Nephron (organoid): ENCODE measurements around the gene SCN4A.

ENCODE experiments used
- H3K27ac Mint-ChIP-seq, 3 experiments: 2 replicates each; pipeline ENCODE4 v1.8.0; 2020; ENCODE audit warnings: mixed read lengths in 3 of 3, mild to moderate bottlenecking in 2 of 3, moderate library complexity in 1 of 3
- H3K27me3 Mint-ChIP-seq: 2 replicates; pipeline ENCODE4 v1.8.0; 2021; ENCODE audit warnings: low read depth, mild to moderate bottlenecking, moderate library complexity, mixed read lengths
- H3K36me3 Mint-ChIP-seq: 2 replicates; pipeline ENCODE4 v1.8.0; 2020; ENCODE audit warnings: low read depth, mixed read lengths
- H3K4me1 Mint-ChIP-seq: 2 replicates; pipeline ENCODE4 v1.8.0; 2020; ENCODE audit warnings: mixed read lengths
- H3K4me3 Mint-ChIP-seq, 3 experiments: 2 replicates each; pipeline ENCODE4 v1.8.0; 2020; ENCODE audit warnings: mild to moderate bottlenecking in 3 of 3, mixed read lengths in 3 of 3, moderate library complexity in 2 of 3
- H3K9me3 Mint-ChIP-seq: 2 replicates; pipeline ENCODE4 v1.8.0; 2020; ENCODE audit warnings: mixed read lengths
- TF ChIP-seq, protein P1 (sequence below), 3 experiments: fragments of 200-600 bp; sonication (generic); IDR thresholded peaks; one replicate each; pipeline ENCODE4 v1.5.0; 2021; ENCODE audit warnings: antibody characterized with exemption in 3 of 3; ENCODE audit not compliant: unreplicated experiment in 3 of 3

The SCN4A gene

DNA sequence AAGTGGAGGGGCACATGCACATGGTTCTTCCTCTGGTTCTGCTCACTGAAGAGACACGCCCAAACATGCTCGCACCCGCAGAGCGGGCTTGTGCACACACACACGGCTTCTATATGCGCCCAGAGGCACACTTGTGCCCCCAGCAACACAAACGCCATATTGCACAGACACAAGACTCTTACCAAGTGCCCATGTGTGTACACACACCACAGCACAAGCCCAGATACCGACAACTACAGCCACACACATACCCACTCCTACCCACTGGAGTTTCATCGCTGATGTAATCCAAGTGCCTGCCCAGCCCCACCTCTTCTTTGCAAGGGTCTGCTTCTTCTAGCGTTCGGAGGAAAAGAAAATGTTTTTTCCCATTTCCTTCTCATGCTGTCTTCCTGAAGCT lies 18.9 kb upstream of the SCN4A start:
- Mint-ChIP-seq H3K9me3 (no peaks in the 10 kb centered on the region), H3K36me3 (no peaks in the 10 kb centered on the region), H3K27ac (no peak overlapping the region), H3K4me3 (no peak overlapping the region), H3K4me1 (peaks cover 14% of the 10 kb centered on the region), H3K27me3 (peaks cover 40% of the 10 kb centered on the region)
- TF ChIP-seq, protein P1, sequence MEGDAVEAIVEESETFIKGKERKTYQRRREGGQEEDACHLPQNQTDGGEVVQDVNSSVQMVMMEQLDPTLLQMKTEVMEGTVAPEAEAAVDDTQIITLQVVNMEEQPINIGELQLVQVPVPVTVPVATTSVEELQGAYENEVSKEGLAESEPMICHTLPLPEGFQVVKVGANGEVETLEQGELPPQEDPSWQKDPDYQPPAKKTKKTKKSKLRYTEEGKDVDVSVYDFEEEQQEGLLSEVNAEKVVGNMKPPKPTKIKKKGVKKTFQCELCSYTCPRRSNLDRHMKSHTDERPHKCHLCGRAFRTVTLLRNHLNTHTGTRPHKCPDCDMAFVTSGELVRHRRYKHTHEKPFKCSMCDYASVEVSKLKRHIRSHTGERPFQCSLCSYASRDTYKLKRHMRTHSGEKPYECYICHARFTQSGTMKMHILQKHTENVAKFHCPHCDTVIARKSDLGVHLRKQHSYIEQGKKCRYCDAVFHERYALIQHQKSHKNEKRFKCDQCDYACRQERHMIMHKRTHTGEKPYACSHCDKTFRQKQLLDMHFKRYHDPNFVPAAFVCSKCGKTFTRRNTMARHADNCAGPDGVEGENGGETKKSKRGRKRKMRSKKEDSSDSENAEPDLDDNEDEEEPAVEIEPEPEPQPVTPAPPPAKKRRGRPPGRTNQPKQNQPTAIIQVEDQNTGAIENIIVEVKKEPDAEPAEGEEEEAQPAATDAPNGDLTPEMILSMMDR (IDR thresholded peaks at IDR 0.05; ENCODE audit: unreplicated experiment in 3 of 3), result no peak

DNA sequence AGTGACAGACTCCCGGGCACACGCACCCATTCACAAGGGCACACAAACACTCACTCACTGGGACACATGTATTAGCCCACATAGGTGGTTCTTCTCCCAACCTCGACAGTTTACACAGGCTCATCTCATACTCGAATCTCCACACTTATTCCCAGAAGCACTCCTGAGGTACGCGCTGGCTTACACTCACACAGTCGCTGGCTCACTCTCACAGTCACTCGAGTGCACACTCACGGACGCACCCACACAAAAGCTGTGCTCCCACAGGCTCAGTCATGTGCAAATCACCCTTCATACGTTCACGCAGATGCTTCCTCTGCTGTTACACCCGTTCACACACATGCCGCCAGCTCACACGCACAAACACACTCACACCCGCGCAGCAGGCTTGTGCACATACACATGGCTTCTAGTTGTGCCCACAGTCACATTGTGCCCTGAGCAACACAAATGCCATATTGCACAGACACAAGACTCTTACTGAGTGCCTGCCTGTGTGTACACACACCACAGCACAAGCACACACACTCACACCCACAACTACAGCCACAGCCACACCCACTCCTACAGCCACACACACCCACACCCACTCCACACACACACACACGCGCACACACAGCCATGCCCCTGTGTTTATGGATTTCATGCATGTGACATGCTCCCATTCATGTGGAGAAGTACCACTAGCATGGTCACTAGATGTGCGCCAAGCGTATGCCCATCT lies 17.1 kb upstream of the SCN4A start:
- Mint-ChIP-seq H3K36me3 (no peaks in the 10 kb centered on the region), H3K4me1 (peaks cover 20% of the 10 kb centered on the region), H3K27ac (peak overlapping the region in 2 of 3 experiments; percentile 39 to 55), H3K4me3 (peak overlapping the region in 2 of 3 experiments; percentile 32 to 57), H3K27me3 (peaks cover 33% of the 10 kb centered on the region), H3K9me3 (no peaks in the 10 kb centered on the region)
- TF ChIP-seq, protein P1 (IDR thresholded peaks at IDR 0.05; ENCODE audit: unreplicated experiment in 3 of 3), result no peak

DNA sequence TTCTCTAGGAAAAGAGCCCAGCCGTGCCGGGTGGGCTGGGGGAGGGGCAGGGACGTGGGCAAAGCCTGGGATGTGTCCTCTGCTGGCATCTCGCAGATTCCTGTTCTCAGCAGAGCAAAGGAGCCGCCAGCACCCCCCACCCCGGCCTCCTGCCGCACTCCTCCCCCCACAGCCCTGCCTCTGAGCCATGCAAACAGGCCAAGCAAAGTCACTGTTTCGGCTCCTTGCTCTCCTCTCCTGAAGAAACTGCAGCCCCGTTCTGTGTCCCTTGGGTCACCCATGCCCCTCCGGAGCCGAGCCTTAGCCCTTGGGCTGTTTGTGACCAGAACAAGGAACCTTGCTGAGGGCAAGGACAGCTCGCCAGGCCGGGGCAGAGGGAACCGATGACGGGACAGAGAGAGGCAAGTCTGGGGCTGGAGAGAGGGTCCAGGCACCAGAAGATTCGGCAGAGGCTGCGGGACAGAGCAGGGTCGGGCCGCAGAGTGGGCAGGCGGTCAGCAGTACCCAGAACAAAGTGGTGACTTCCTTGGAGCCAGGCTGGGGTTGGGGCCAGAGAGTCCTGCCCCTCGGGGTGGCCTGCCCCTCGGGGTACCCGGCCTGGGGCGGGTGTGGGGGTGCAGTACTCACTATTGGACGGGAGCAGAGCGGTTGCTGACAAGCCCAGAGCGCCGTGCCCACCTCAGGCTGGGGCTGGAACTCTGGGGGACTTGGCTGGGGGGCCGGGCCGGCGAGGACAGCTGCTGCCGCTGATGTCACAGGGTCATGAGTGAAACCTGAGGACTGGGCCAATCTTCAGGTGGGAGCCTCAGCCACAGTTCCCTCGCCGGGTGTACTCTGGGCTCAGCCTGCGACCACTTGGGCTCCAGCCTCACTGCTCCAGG lies 16.3 kb upstream of the SCN4A start:
- H3K27ac Mint-ChIP-seq, result peak overlapping the region; percentile 10 to 55 (median 46)
- peaks cover 29% of the 10 kb centered on the region for H3K27me3 Mint-ChIP-seq
- H3K4me1 Mint-ChIP-seq, result peaks cover 25% of the 10 kb centered on the region
- H3K36me3 Mint-ChIP-seq, result no peaks in the 10 kb centered on the region
- H3K9me3 Mint-ChIP-seq, result no peaks in the 10 kb centered on the region
- TF ChIP-seq, protein P1 (IDR thresholded peaks at IDR 0.05; ENCODE audit: unreplicated experiment in 3 of 3), result no peak
- H3K4me3 Mint-ChIP-seq, result no peak overlapping the region

DNA sequence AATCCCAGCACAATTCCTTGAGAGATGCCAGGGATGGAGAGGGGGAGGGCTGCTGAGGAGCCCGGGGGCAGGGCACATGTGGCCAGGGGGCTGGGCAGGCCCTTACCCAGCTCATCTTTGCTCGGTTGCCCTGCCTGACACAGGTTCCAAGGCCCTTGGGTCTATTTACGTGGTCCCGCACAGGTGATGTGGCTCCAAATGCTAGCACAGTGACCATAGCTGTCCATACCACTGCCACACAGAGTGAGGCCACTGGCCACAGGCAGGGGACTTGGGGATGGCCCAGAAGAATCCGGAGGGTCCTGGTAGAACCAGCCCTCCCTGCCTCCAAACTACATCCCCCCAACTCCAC lies 15.4 kb upstream of the SCN4A start:
- H3K27me3 Mint-ChIP-seq, result peaks cover 23% of the 10 kb centered on the region
- H3K9me3 Mint-ChIP-seq, result no peaks in the 10 kb centered on the region
- no peak overlapping the region for H3K4me3 Mint-ChIP-seq
- H3K36me3 Mint-ChIP-seq, result no peaks in the 10 kb centered on the region
- peaks cover 25% of the 10 kb centered on the region for H3K4me1 Mint-ChIP-seq
- H3K27ac Mint-ChIP-seq, result peak overlapping the region in 2 of 3 experiments; percentile 10 to 55
- TF ChIP-seq, protein P1 (IDR thresholded peaks at IDR 0.05; ENCODE audit: unreplicated experiment in 3 of 3), result no peak

DNA sequence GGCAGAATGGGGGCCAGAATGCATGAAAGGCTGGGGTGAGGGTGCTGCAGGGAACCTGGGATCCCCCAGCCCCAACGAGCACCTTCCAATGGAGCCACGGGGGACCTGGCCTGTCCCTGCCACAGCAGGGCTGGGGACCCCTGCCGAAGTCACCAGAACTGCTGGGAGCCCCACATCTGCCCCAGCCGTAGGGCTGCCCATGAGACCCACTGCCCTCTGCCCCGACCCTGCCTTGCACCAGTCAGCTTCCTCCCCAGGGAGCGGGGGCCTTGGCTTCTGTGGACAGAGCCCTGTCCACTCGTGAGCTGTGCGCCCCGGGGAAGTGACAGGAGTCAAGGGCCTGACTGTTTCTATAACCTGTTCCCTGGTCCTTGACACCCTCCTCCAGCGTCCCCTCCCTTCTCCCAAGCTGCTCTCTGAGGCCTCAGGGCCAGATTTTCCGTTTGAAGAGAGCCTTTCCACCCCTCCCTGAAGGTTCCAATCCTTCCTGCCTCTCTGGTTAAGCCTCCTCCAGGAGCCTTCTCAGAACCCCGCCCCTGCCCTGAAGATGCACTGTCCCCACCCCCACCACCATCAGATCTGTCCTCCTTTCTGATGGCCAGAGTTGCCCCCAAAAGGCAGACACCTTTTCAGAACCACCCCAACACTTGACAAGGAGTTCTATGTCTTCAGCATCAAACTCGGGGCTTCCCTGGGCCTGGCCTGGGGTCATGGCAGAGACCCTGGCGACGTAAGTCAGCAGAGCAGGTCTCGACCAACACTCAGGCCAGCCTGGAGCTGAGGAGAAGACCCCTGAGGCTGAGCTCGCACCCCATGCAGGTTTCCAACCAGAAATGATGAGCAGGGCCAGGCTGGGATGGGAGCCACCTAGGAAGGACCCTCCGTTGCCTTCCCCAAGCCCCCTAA lies 14.8 kb upstream of the SCN4A start:
- H3K9me3 Mint-ChIP-seq, result peaks cover 5% of the 10 kb centered on the region
- H3K27me3 Mint-ChIP-seq, result peaks cover 19% of the 10 kb centered on the region
- H3K36me3 Mint-ChIP-seq, result no peaks in the 10 kb centered on the region
- H3K27ac Mint-ChIP-seq, result peak overlapping the region in 1 of 3 experiments; percentile 18
- peaks cover 25% of the 10 kb centered on the region for H3K4me1 Mint-ChIP-seq
- TF ChIP-seq, protein P1 (IDR thresholded peaks at IDR 0.05; ENCODE audit: unreplicated experiment in 3 of 3), result no peak
- no peak overlapping the region for H3K4me3 Mint-ChIP-seq
